GM12878 (cell line): ENCODE results near the gene FAM9A.

Experiments used
- POLR2A ChIP-seq: IDR thresholded peaks from 2 replicates; pipeline ENCODE4 v1.6.1; 2011; ENCODE audit warnings: low read depth, mild to moderate bottlenecking, low read length
- TF ChIP-seq, protein P1 (sequence below): fragments of 450-650 bp; formaldehyde crosslinking; IDR thresholded peaks from 2 replicates; pipeline ENCODE4 v1.5.0; 2022; ENCODE audit warnings: mild to moderate bottlenecking, missing genetic modification characterization
- TF ChIP-seq, protein P2 (sequence below): IDR thresholded peaks from 2 replicates; pipeline ENCODE4 v1.6.1; 2012; ENCODE audit warnings: low read length, inconsistent platforms

DNA sequence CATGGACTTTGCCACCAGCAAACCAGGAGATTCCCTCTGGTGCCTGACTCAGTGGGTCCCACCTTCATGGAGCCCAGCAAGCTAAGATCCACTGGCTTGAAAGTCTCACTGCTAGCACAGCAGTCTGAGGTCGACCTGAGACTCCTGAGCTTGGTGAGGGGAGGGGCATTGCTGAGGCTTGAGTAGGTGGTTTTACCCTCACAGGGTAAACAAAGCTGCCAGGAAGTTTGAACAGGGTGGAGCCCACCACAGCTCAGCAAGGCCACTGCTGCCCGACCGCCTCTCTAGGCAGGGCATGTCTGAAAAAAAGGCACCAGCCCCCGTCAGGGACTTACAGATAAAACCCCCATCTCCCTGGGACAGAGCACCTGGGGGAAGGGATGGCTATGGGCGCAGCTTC lies 28.1 kb downstream of the FAM9A start:
- TF ChIP-seq, protein P1, sequence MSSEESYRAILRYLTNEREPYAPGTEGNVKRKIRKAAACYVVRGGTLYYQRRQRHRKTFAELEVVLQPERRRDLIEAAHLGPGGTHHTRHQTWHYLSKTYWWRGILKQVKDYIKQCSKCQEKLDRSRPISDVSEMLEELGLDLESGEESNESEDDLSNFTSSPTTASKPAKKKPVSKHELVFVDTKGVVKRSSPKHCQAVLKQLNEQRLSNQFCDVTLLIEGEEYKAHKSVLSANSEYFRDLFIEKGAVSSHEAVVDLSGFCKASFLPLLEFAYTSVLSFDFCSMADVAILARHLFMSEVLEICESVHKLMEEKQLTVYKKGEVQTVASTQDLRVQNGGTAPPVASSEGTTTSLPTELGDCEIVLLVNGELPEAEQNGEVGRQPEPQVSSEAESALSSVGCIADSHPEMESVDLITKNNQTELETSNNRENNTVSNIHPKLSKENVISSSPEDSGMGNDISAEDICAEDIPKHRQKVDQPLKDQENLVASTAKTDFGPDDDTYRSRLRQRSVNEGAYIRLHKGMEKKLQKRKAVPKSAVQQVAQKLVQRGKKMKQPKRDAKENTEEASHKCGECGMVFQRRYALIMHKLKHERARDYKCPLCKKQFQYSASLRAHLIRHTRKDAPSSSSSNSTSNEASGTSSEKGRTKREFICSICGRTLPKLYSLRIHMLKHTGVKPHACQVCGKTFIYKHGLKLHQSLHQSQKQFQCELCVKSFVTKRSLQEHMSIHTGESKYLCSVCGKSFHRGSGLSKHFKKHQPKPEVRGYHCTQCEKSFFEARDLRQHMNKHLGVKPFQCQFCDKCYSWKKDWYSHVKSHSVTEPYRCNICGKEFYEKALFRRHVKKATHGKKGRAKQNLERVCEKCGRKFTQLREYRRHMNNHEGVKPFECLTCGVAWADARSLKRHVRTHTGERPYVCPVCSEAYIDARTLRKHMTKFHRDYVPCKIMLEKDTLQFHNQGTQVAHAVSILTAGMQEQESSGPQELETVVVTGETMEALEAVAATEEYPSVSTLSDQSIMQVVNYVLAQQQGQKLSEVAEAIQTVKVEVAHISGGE (CRISPR knock-in tag): no peak
- TF ChIP-seq POLR2A: no peak
- TF ChIP-seq, protein P2, sequence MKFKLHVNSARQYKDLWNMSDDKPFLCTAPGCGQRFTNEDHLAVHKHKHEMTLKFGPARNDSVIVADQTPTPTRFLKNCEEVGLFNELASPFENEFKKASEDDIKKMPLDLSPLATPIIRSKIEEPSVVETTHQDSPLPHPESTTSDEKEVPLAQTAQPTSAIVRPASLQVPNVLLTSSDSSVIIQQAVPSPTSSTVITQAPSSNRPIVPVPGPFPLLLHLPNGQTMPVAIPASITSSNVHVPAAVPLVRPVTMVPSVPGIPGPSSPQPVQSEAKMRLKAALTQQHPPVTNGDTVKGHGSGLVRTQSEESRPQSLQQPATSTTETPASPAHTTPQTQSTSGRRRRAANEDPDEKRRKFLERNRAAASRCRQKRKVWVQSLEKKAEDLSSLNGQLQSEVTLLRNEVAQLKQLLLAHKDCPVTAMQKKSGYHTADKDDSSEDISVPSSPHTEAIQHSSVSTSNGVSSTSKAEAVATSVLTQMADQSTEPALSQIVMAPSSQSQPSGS: no peak
